ENCODE data around the gene TENM4.

- no peak for TF ChIP-seq MAX (IDR thresholded peaks at IDR 0.05)
- no peak for TF ChIP-seq EZH2 (IDR thresholded peaks at IDR 0.05; ENCODE audit: low read depth, low read length, severe bottlenecking)
- TF ChIP-seq CTCF (IDR thresholded peaks at IDR 0.05; ENCODE audit: control extremely low read depth in 1 of 3, insufficient read depth in 1 of 3, low read depth in 1 of 3, low read length in 3 of 3), result no peak
- no peak for TF ChIP-seq RBBP5 (IDR thresholded peaks at IDR 0.05; ENCODE audit: borderline replicate concordance, low read depth, low read length)
- no peak for TF ChIP-seq SP1 (IDR thresholded peaks at IDR 0.05; ENCODE audit: low read depth, low read length)
Measured at GRCh38 chr11:79070518-79070917, 370.3 kb downstream of the TENM4 start.
